GM12878 (cell line): ENCODE measurements around the gene RNF149. TPM values are rescaled to one million over a fixed set of nuclear protein-coding genes. Genes with fewer than 3 reads are reported as not detected.

Experiments
- ATAC-seq: fragments of 200-7000 bp; cut with Tn5 transposase; 3 replicates; pipeline ENCODE4 v1.9.1; 2020; ENCODE audit warnings: mild to moderate bottlenecking, moderate library complexity
- BruUV-seq: library from RNA; stranded (reverse); fragments of 400-500 nt; replicated peaks from 2 replicates; lab custom pipeline; 2021; lab: Mats Ljungman, UMichigan
- CTCF ChIA-PET: fragments of 300-600 bp; sonication (Branson Sonifier 250); formaldehyde crosslinking; extraction: SDS; loops from one replicate; lab custom pipeline; 2021; ENCODE audit warnings: inconsistent platforms; lab: Yijun Ruan, JAX
- POLR2A ChIA-PET: fragments of 350-600 bp; formaldehyde crosslinking; extraction: SDS; loops from one replicate; lab custom pipeline; 2021; ENCODE audit warnings: inconsistent platforms; lab: Charles Lee
- RAD21 ChIA-PET: fragments of 300-600 bp; sonication (Branson Sonifier 250); formaldehyde crosslinking; loops from one replicate; lab custom pipeline; 2023; ENCODE audit warnings: antibody characterized with exemption; ENCODE audit not compliant: unreplicated experiment; lab: Charles Lee
- SMC1A ChIA-PET: fragments of 300-600 bp; sonication (Branson Sonifier 250); formaldehyde crosslinking; loops from one replicate; lab custom pipeline; 2023; ENCODE audit not compliant: unreplicated experiment, uncharacterized antibody; lab: Charles Lee
- DNase-seq: peaks from one replicate; pipeline ENCODE4 v3.0.0-alpha.2; 2011; ENCODE audit warnings: low read depth, low spot score
- FAIRE-seq: peaks from 3 replicates; lab custom pipeline; 2011; peaks lifted over from hg19 to GRCh38; lab: Jason Lieb, UNC
- H2AFZ ChIP-seq: 2 replicates; pipeline ENCODE4 v1.6.0; 2011; ENCODE audit warnings: low read depth, low read length, control low read depth; ENCODE audit not compliant: control insufficient read depth
- H3K27ac ChIP-seq: 2 replicates; pipeline ENCODE4 v1.5.1; 2011; ENCODE audit warnings: control low read depth; ENCODE audit not compliant: control insufficient read depth, insufficient read depth
- H3K27me3 ChIP-seq, 2 experiments: replicated peaks in 1 of 2; 2 replicates each; pipeline versions ENCODE4 v1.6.0 to v1.6.1; 2011; ENCODE audit warnings: low read length in 1 of 2; ENCODE audit not compliant: control insufficient read depth in 2 of 2, insufficient read depth in 2 of 2
- H3K36me3 ChIP-seq, 2 experiments: 2 replicates each; pipeline ENCODE4 v1.5.1; 2011; ENCODE audit warnings: low read length in 1 of 2; ENCODE audit not compliant: control insufficient read depth in 2 of 2, insufficient read depth in 2 of 2
- H3K4me1 ChIP-seq: 2 replicates; pipeline ENCODE4 v1.6.1; 2011; ENCODE audit warnings: mild to moderate bottlenecking, low read length, moderate library complexity, mixed read lengths; ENCODE audit not compliant: control insufficient read depth, insufficient read depth
- H3K4me2 ChIP-seq: 2 replicates; pipeline ENCODE4 v1.6.0; 2011; ENCODE audit warnings: control low read depth; ENCODE audit not compliant: control insufficient read depth, insufficient read depth
- H3K4me3 ChIP-seq: fragments of 200-600 bp; sonication (generic); 2 replicates; pipeline ENCODE4 v1.5.1; 2016
- H3K79me2 ChIP-seq: 2 replicates; pipeline ENCODE4 v1.6.0; 2011; ENCODE audit warnings: low read length; ENCODE audit not compliant: control insufficient read depth, insufficient read depth
- H3K9ac ChIP-seq: 2 replicates; pipeline ENCODE4 v1.8.0; 2011; ENCODE audit warnings: low read length, control low read depth, mixed read lengths; ENCODE audit not compliant: control insufficient read depth, insufficient read depth
- H3K9me3 ChIP-seq: replicated peaks from 3 replicates; pipeline ENCODE4 v1.5.1; 2011; ENCODE audit warnings: mild to moderate bottlenecking, low read length; ENCODE audit not compliant: control insufficient read depth, insufficient read depth
- H4K20me1 ChIP-seq: 2 replicates; pipeline ENCODE4 v1.6.0; 2011; ENCODE audit not compliant: control insufficient read depth, insufficient read depth
- CHD2 ChIP-seq: IDR thresholded peaks from 2 replicates; pipeline ENCODE4 v1.6.1; 2011; ENCODE audit warnings: low read depth, low read length, improper control_type of control experiment, borderline replicate concordance
- EED ChIP-seq: sonication (generic); IDR thresholded peaks from 2 replicates; pipeline ENCODE4 v1.6.1; 2016; ENCODE audit warnings: antibody characterized with exemption, low read depth
- HDGF ChIP-seq: fragments of 450-650 bp; IDR thresholded peaks from 2 replicates; pipeline ENCODE4 v1.6.1; 2016; ENCODE audit warnings: antibody characterized with exemption
- MLLT1 ChIP-seq: fragments of 450-650 bp; IDR thresholded peaks from 2 replicates; pipeline ENCODE4 v1.6.1; 2016; ENCODE audit warnings: mild to moderate bottlenecking
- NRF1 ChIP-seq: conservative IDR thresholded peaks from 2 replicates; pipeline ENCODE4 v1.6.1; 2011; ENCODE audit warnings: mild to moderate bottlenecking, low read depth, low read length, improper control_type of control experiment
- RBBP5 ChIP-seq: fragments of 200-600 bp; sonication (generic); conservative IDR thresholded peaks from 2 replicates; pipeline ENCODE4 v1.6.1; 2016
- RELA ChIP-seq: fragments of 450-650 bp; IDR thresholded peaks from 2 replicates; pipeline ENCODE4 v1.8.0; 2014; ENCODE audit warnings: borderline replicate concordance; ENCODE audit not compliant: partially characterized antibody
- RUNX3 ChIP-seq: IDR thresholded peaks from 2 replicates; pipeline ENCODE4 v1.6.1; 2012; ENCODE audit warnings: low read length, inconsistent platforms
- SIN3A ChIP-seq: IDR thresholded peaks from 2 replicates; pipeline ENCODE4 v1.6.1; 2012; ENCODE audit warnings: low read depth, low read length, improper control_type of control experiment
- TCF12 ChIP-seq: IDR thresholded peaks from 2 replicates; pipeline ENCODE4 v1.6.1; 2011; ENCODE audit warnings: low read depth, mild to moderate bottlenecking, low read length
- WGBS: methylation state at CpG from one replicate; pipeline ENCODE4 v1.1.6; 2016; ENCODE audit warnings: low lambda C conversion rate; ENCODE audit not compliant: insufficient replicate concordance, insufficient coverage; ENCODE audit errors: missing lambda C conversion rate; 5-methylcytosine and 5-hydroxymethylcytosine counted together
- in situ Hi-C: fragments of 300-500 bp; cut with MboI; formaldehyde crosslinking; loops from 9 replicates; pipeline ENCODE4 v1.14.3; 2018; ENCODE audit warnings: mixed read lengths
- intact Hi-C: fragments of 100-400 bp; cut with micrococcal nuclease; formaldehyde crosslinking; loops from one replicate; pipeline ENCODE4 v1.14.2; 2022; ENCODE audit not compliant: unreplicated experiment
- polyA plus RNA-seq, 11 experiments: library from polyadenylated mRNA; depleted of rRNA in 4 of 11; unstranded in 6 of 11; stranded (reverse) in 5 of 11; fragments of >200 nt; fragmentation: Nextera tagmentation in 4 of 11; fragmentation: Illumina TruSeq in 1 of 11; extraction: Ambion mirVana in 4 of 11; extraction: Trizol in 1 of 11; gene quantifications; 1 replicate in 1 of 11; 2 replicates in 10 of 11; pipeline versions ENCODE4 v1.2.1 to v1.2.3, GENCODE V29; 2011 to 2016; ENCODE audit warnings: inconsistent platforms in 2 of 11, missing spikeins in 2 of 11, low read depth in 1 of 11
- total RNA-seq, 4 experiments: library from RNA; depleted of rRNA in 3 of 4; stranded (reverse); fragments of >200 nt in 3 of 4; fragmentation: Illumina TruSeq in 1 of 4; extraction: Trizol in 1 of 4; gene quantifications; 2 replicates each; pipeline versions ENCODE4 v1.2.1 to v1.2.3, GENCODE V29; 2013 to 2021

RNF149 gene
- total and polyA plus RNA-seq, 10 of the 15 experiments (the other 5 are each of a cell fraction or from before 2014, with no cell fraction given): 5.2 to 38.4 (median 16.3) TPM

GRCh38 chr2:101331202-101331601, 22.7 kb upstream of the RNF149 start:
- Histone ChIP-seq H3K9ac (no peak overlapping the region), H3K9me3 (no peaks in the 10 kb centered on the region; the same call in 2 of the 3 replicates), H3K4me1 (no peaks in the 10 kb centered on the region; the same call in 1 of the 2 replicates), H3K27me3 (peaks cover 0 to 3% of the 10 kb centered on the region in 2 experiments; a peak in 2 of 4 replicates), H2AFZ (no peak overlapping the region), H4K20me1 (no peaks in the 10 kb centered on the region), H3K4me3 (no peak overlapping the region), H3K79me2 (no peaks in the 10 kb centered on the region), H3K27ac (no peak overlapping the region), H3K4me2 (no peak overlapping the region), H3K36me3 (no peaks in the 10 kb centered on the region)
- WGBS: 17% methylated on average over 2 of the region's 2 CpGs
- intact Hi-C loops (no loop called here), in situ Hi-C loops (no loop called here)
- ChIA-PET RAD21 (no interaction called here), POLR2A (no interaction called here), CTCF (interaction anchor here (3.8 kb wide), 1 partner anchor 11 kb away, joined by 24 read pairs; no protein-coding TSS in a partner anchor), SMC1A (no interaction called here)
- BruUV-seq: no TSS peak
- ATAC-seq (no peak), DNase-seq (no peak), FAIRE-seq (no peak)
- TF ChIP-seq MLLT1 (no peak), SIN3A (no peak), CHD2 (no peak), NRF1 (no peak), RELA (no peak), EED (no peak), TCF12 (no peak), RBBP5 (no peak), RUNX3 (no peak), HDGF (no peak)
